Measurements from ENCODE around the gene F10.

The F10 gene

GRCh38 chr13:113087923-113088690 is 34.5 kb upstream of the F10 start:
- no peaks in the 10 kb centered on the region for H3K27me3 ChIP-seq (ENCODE audit: insufficient read depth, insufficient read length)
- no peaks in the 10 kb centered on the region for H3K36me3 ChIP-seq (ENCODE audit: insufficient read depth, insufficient read length, low read length)
- TF ChIP-seq YY1 (IDR thresholded peaks at IDR 0.05; ENCODE audit: insufficient read depth, insufficient read length) (no peak), SUZ12 (IDR thresholded peaks at IDR 0.05; ENCODE audit: extremely low read depth, insufficient read depth, insufficient read length) (no peak), ZNF274 (IDR thresholded peaks at IDR 0.05; ENCODE audit: low read depth, low read length) (no peak)
- no peak overlapping the region for H3K4me3 ChIP-seq (ENCODE audit: insufficient read length, low read depth)
- H3K4me1 ChIP-seq (ENCODE audit: insufficient read depth, insufficient read length), result peaks cover 10% of the 10 kb centered on the region
- DNase-seq (ENCODE audit: low read depth, low spot score), result no peak
- H3K9ac ChIP-seq (ENCODE audit: insufficient read length, low read depth), result peak overlapping the region; percentile 10
- H3K9me3 ChIP-seq (ENCODE audit: insufficient read depth, low read length), result no peaks in the 10 kb centered on the region

- H3K4me1 ChIP-seq (ENCODE audit: insufficient read depth, insufficient read length), result peaks cover 10% of the 10 kb centered on the region
- no peaks in the 10 kb centered on the region for H3K36me3 ChIP-seq (ENCODE audit: insufficient read depth, insufficient read length, low read length)
- H3K27me3 ChIP-seq (ENCODE audit: insufficient read depth, insufficient read length), result no peaks in the 10 kb centered on the region
- DNase-seq (ENCODE audit: low read depth, low spot score), result no peak
- H3K4me3 ChIP-seq (ENCODE audit: insufficient read length, low read depth), result no peak overlapping the region
- TF ChIP-seq SUZ12 (IDR thresholded peaks at IDR 0.05; ENCODE audit: extremely low read depth, insufficient read depth, insufficient read length) (no peak), ZNF274 (IDR thresholded peaks at IDR 0.05; ENCODE audit: low read depth, low read length) (no peak), YY1 (IDR thresholded peaks at IDR 0.05; ENCODE audit: insufficient read depth, insufficient read length) (no peak)
- H3K9me3 ChIP-seq (ENCODE audit: insufficient read depth, low read length), result no peaks in the 10 kb centered on the region
- peak overlapping the region; percentile 10 for H3K9ac ChIP-seq (ENCODE audit: insufficient read length, low read depth)
These were observed 33.9 kb upstream of the F10 start for GRCh38 chr13:113088691-113089020.

GRCh38 chr13:113089693-113090414 is 32.7 kb upstream of the F10 start:
- Histone ChIP-seq H3K27me3 (ENCODE audit: insufficient read depth, insufficient read length) (no peaks in the 10 kb centered on the region), H3K9ac (ENCODE audit: insufficient read length, low read depth) (peak overlapping the region; percentile 32), H3K4me1 (ENCODE audit: insufficient read depth, insufficient read length) (peaks cover 10% of the 10 kb centered on the region), H3K36me3 (ENCODE audit: insufficient read depth, insufficient read length, low read length) (no peaks in the 10 kb centered on the region), H3K9me3 (ENCODE audit: insufficient read depth, low read length) (no peaks in the 10 kb centered on the region), H3K4me3 (ENCODE audit: insufficient read length, low read depth) (no peak overlapping the region)
- DNase-seq (ENCODE audit: low read depth, low spot score), result no peak
- TF ChIP-seq YY1 (IDR thresholded peaks at IDR 0.05; ENCODE audit: insufficient read depth, insufficient read length) (no peak), ZNF274 (IDR thresholded peaks at IDR 0.05; ENCODE audit: low read depth, low read length) (no peak), SUZ12 (IDR thresholded peaks at IDR 0.05; ENCODE audit: extremely low read depth, insufficient read depth, insufficient read length) (no peak)

GRCh38 chr13:113090415-113090770 is 32.2 kb upstream of the F10 start:
- Histone ChIP-seq H3K4me1 (ENCODE audit: insufficient read depth, insufficient read length) (peaks cover 10% of the 10 kb centered on the region), H3K4me3 (ENCODE audit: insufficient read length, low read depth) (no peak overlapping the region), H3K9me3 (ENCODE audit: insufficient read depth, low read length) (no peaks in the 10 kb centered on the region), H3K9ac (ENCODE audit: insufficient read length, low read depth) (no peak overlapping the region), H3K36me3 (ENCODE audit: insufficient read depth, insufficient read length, low read length) (no peaks in the 10 kb centered on the region), H3K27me3 (ENCODE audit: insufficient read depth, insufficient read length) (no peaks in the 10 kb centered on the region)
- no peak for TF ChIP-seq YY1 (IDR thresholded peaks at IDR 0.05; ENCODE audit: insufficient read depth, insufficient read length)
- no peak for TF ChIP-seq ZNF274 (IDR thresholded peaks at IDR 0.05; ENCODE audit: low read depth, low read length)
- TF ChIP-seq SUZ12 (IDR thresholded peaks at IDR 0.05; ENCODE audit: extremely low read depth, insufficient read depth, insufficient read length), result no peak
- DNase-seq (ENCODE audit: low read depth, low spot score), result no peak

GRCh38 chr13:113090806-113091205 is 31.8 kb upstream of the F10 start:
- no peak for DNase-seq (ENCODE audit: low read depth, low spot score)
- Histone ChIP-seq H3K4me1 (ENCODE audit: insufficient read depth, insufficient read length) (peaks cover 10% of the 10 kb centered on the region), H3K4me3 (ENCODE audit: insufficient read length, low read depth) (no peak overlapping the region), H3K36me3 (ENCODE audit: insufficient read depth, insufficient read length, low read length) (no peaks in the 10 kb centered on the region), H3K9ac (ENCODE audit: insufficient read length, low read depth) (no peak overlapping the region), H3K9me3 (ENCODE audit: insufficient read depth, low read length) (no peaks in the 10 kb centered on the region), H3K27me3 (ENCODE audit: insufficient read depth, insufficient read length) (no peaks in the 10 kb centered on the region)
- no peak for TF ChIP-seq YY1 (IDR thresholded peaks at IDR 0.05; ENCODE audit: insufficient read depth, insufficient read length)
- TF ChIP-seq ZNF274 (IDR thresholded peaks at IDR 0.05; ENCODE audit: low read depth, low read length), result no peak
- TF ChIP-seq SUZ12 (IDR thresholded peaks at IDR 0.05; ENCODE audit: extremely low read depth, insufficient read depth, insufficient read length), result no peak

- Histone ChIP-seq H3K9ac (ENCODE audit: insufficient read length, low read depth) (no peak overlapping the region), H3K4me3 (ENCODE audit: insufficient read length, low read depth) (no peak overlapping the region), H3K36me3 (ENCODE audit: insufficient read depth, insufficient read length, low read length) (no peaks in the 10 kb centered on the region), H3K4me1 (ENCODE audit: insufficient read depth, insufficient read length) (peaks cover 8% of the 10 kb centered on the region), H3K27me3 (ENCODE audit: insufficient read depth, insufficient read length) (no peaks in the 10 kb centered on the region), H3K9me3 (ENCODE audit: insufficient read depth, low read length) (no peaks in the 10 kb centered on the region)
- no peak for DNase-seq (ENCODE audit: low read depth, low spot score)
- TF ChIP-seq YY1 (IDR thresholded peaks at IDR 0.05; ENCODE audit: insufficient read depth, insufficient read length) (no peak), ZNF274 (IDR thresholded peaks at IDR 0.05; ENCODE audit: low read depth, low read length) (no peak), SUZ12 (IDR thresholded peaks at IDR 0.05; ENCODE audit: extremely low read depth, insufficient read depth, insufficient read length) (no peak)
These were observed 31.3 kb upstream of the F10 start for GRCh38 chr13:113091211-113091771.

Data from NT2/D1 (cell line).